BLaER1 treated with 17β-estradiol and CSF1 and Interleukin-3, amounts not matched to agents 10 nM and 100 nM (cell line): Measurements from ENCODE around the gene ATP1A2.
"Not testable (repeated sequence)": the region's sequence is repeated elsewhere in the genome, so short reads cannot be mapped to it uniquely, and the experiment has no call there.

Experiments
- H3K27ac ChIP-seq, 11 experiments: shearing (Covaris generic); formaldehyde crosslinking; 2 replicates each; pipeline ENCODE4 v1.8.1; 2022
- H3K27me3 ChIP-seq, 11 experiments: shearing (Covaris generic); formaldehyde crosslinking; 2 replicates each; pipeline ENCODE4 v1.8.1; 2022
- H3K36me3 ChIP-seq, 11 experiments: shearing (Covaris generic); formaldehyde crosslinking; 2 replicates each; pipeline ENCODE4 v1.8.1; 2022
- H3K4me1 ChIP-seq, 10 experiments: shearing (Covaris generic); formaldehyde crosslinking; 2 replicates each; pipeline ENCODE4 v1.8.1; 2022
- H3K4me2 ChIP-seq, 11 experiments: shearing (Covaris generic); formaldehyde crosslinking; 2 replicates each; pipeline ENCODE4 v1.8.1; 2022
- H3K4me3 ChIP-seq, 10 experiments: shearing (Covaris generic); formaldehyde crosslinking; 2 replicates each; pipeline ENCODE4 v1.8.1; 2022
- H3K9ac ChIP-seq, 11 experiments: shearing (Covaris generic); formaldehyde crosslinking; 2 replicates each; pipeline ENCODE4 v1.8.1; 2022
- H3K9me3 ChIP-seq, 11 experiments: shearing (Covaris generic); formaldehyde crosslinking; replicated peaks in 1 of 11; 2 replicates each; pipeline ENCODE4 v1.8.1; 2022
- H4K20me1 ChIP-seq, 11 experiments: shearing (Covaris generic); formaldehyde crosslinking; 2 replicates each; pipeline ENCODE4 v1.8.1; 2022
- Cebpa-rat ChIP-seq, 11 experiments: shearing (Covaris generic); IDR thresholded peaks; 2 replicates each; pipeline ENCODE4 v1.8.1; 2022

ATP1A2 gene

DNA sequence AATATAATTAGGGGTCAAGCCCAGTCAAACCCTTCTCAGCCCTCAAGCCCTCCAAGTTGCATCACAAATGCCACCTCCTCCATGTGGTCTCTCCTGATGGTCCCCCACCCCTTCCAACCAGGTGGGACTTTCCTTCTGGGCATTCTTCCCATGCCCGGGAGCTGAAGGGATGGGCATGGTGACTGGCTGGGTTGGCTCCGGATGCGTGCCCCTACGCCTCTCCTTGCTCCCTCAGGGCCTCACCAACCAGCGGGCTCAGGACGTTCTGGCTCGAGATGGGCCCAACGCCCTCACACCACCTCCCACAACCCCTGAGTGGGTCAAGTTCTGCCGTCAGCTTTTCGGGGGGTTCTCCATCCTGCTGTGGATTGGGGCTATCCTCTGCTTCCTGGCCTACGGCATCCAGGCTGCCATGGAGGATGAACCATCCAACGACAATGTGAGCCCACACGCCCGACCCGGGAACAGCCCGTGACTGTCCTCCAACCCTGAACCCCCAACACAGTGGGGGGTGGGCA is 7.5 kb downstream of the ATP1A2 start:
- Histone ChIP-seq H3K4me2 (no peak overlapping the region), H3K4me1 (peaks cover 4 to 10% (median 6%) of the 10 kb centered on the region in 10 experiments; a peak in 12 of 20 replicates), H3K9ac (no peak overlapping the region), H4K20me1 (no peaks in the 10 kb centered on the region), H3K27me3 (no peaks in the 10 kb centered on the region), H3K4me3 (no peak overlapping the region), H3K27ac (no peak overlapping the region), H3K9me3 (no peaks in the 10 kb centered on the region), H3K36me3 (no peaks in the 10 kb centered on the region)
- no peak for TF ChIP-seq Cebpa-rat (IDR thresholded peaks at IDR 0.05)

GRCh38 chr1:160123726-160124125 is 8.2 kb downstream of the ATP1A2 start:
- no peak overlapping the region for H3K9ac ChIP-seq
- no peaks in the 10 kb centered on the region for H4K20me1 ChIP-seq
- no peak overlapping the region for H3K27ac ChIP-seq
- H3K4me1 ChIP-seq = peaks cover 4 to 10% (median 6%) of the 10 kb centered on the region in 10 experiments; a peak in 12 of 20 replicates
- TF ChIP-seq Cebpa-rat (IDR thresholded peaks at IDR 0.05) = no peak
- H3K4me3 ChIP-seq = no peak overlapping the region
- H3K4me2 ChIP-seq = no peak overlapping the region
- no peaks in the 10 kb centered on the region for H3K36me3 ChIP-seq
- H3K9me3 ChIP-seq = no peaks in the 10 kb centered on the region
- H3K27me3 ChIP-seq = no peaks in the 10 kb centered on the region

DNA sequence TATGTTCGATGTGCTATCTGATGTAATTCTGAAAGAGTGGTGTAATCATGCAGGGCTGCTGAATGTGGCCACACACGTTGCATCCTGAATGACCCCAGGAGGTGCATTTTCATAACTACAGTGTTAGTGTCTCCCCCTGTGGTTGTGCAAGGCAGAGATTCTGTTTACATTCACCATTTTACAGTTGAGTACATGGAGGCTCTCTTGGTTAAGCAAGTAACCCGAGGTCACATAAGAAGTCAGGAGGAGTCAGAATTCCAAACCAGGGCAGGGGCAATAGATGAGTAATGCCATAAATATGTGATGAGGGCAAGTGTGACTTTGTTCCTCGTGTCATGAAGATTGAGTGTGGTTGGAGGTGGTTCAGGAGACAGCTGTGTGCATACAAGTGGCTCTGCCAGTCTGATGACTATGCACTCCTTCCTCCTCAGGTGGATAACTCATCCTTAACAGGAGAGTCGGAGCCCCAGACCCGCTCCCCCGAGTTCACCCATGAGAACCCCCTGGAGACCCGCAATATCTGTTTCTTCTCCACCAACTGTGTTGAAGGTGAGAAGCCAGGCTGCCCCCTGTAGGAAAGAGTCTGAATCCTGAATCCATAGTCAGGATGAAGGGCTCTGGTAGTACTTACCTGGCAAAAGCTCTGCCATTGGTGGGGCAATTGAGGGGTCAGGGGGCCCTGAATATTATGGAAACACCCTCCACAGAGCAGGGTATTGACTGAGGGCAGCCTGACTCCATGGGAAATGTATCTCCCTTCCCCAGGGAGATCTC is 9.3 kb downstream of the ATP1A2 start:
- Histone ChIP-seq H3K4me1 (no peaks in the 10 kb centered on the region), H3K9ac (no peak overlapping the region), H3K9me3 (no peaks in the 10 kb centered on the region), H3K4me2 (no peak overlapping the region), H3K27ac (no peak overlapping the region), H3K4me3 (no peak overlapping the region), H3K36me3 (no peaks in the 10 kb centered on the region), H4K20me1 (no peaks in the 10 kb centered on the region), H3K27me3 (no peaks in the 10 kb centered on the region)
- TF ChIP-seq Cebpa-rat (IDR thresholded peaks at IDR 0.05) = no peak

DNA sequence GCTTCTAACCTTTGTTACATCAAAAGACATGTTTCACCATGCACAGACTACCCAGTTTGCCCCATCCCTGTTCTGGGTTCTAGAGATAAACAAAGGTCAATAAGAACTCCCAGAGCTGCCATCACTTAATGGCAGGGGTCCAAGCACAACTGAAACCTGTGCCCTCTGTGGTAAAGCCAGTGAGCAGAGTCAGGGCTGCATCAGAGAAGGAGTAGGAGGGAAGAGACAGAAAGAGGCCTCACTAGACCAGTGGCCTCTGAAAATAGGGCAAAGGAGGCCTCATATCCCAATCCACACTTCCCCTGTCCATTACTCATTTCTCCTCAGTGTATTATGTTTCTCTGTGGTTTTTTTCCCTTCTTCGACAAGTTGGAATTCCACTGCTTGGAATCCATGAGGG is 10.2 kb downstream of the ATP1A2 start:
- Histone ChIP-seq H3K4me1 (no peaks in the 10 kb centered on the region), H3K9me3 (no peaks in the 10 kb centered on the region), H3K9ac (no peak overlapping the region), H3K36me3 (no peaks in the 10 kb centered on the region), H3K4me3 (no peak overlapping the region), H3K4me2 (no peak overlapping the region), H3K27me3 (no peaks in the 10 kb centered on the region), H4K20me1 (no peaks in the 10 kb centered on the region), H3K27ac (no peak overlapping the region)
- TF ChIP-seq Cebpa-rat (IDR thresholded peaks at IDR 0.05) = no peak

GRCh38 chr1:160126342-160126741 is 10.8 kb downstream of the ATP1A2 start:
- not testable (repeated sequence) for H3K36me3 ChIP-seq, H3K27ac ChIP-seq, H3K4me2 ChIP-seq, H3K27me3 ChIP-seq, H3K9me3 ChIP-seq, H3K4me3 ChIP-seq, H4K20me1 ChIP-seq, H3K4me1 ChIP-seq, H3K9ac ChIP-seq

DNA sequence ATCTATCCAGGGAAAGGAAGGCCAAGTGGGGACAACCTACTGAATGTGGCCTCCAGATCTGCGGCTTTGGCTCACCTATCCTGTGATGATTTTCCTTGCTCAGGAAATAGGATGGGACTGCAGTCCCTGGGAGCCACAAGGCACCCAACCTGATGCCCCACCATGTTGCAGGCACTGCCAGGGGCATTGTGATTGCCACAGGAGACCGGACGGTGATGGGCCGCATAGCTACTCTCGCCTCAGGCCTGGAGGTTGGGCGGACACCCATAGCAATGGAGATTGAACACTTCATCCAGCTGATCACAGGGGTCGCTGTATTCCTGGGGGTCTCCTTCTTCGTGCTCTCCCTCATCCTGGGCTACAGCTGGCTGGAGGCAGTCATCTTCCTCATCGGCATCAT is 11.8 kb downstream of the ATP1A2 start:
- Histone ChIP-seq H3K9ac (no peak overlapping the region), H3K36me3 (no peaks in the 10 kb centered on the region), H3K4me2 (no peak overlapping the region), H4K20me1 (no peaks in the 10 kb centered on the region), H3K27ac (no peak overlapping the region), H3K4me1 (no peaks in the 10 kb centered on the region), H3K9me3 (no peaks in the 10 kb centered on the region), H3K27me3 (no peaks in the 10 kb centered on the region), H3K4me3 (no peak overlapping the region)
- no peak for TF ChIP-seq Cebpa-rat (IDR thresholded peaks at IDR 0.05)

- Histone ChIP-seq H4K20me1 (no peaks in the 10 kb centered on the region), H3K4me3 (no peak overlapping the region), H3K9ac (no peak overlapping the region), H3K27me3 (no peaks in the 10 kb centered on the region), H3K4me2 (no peak overlapping the region), H3K36me3 (no peaks in the 10 kb centered on the region), H3K27ac (no peak overlapping the region), H3K9me3 (no peaks in the 10 kb centered on the region), H3K4me1 (no peaks in the 10 kb centered on the region)
- TF ChIP-seq Cebpa-rat (IDR thresholded peaks at IDR 0.05) = no peak
Measured at GRCh38 chr1:160127865-160128523, 12.4 kb downstream of the ATP1A2 start.

- no peak overlapping the region for H3K4me3 ChIP-seq
- H3K9ac ChIP-seq = no peak overlapping the region
- H3K9me3 ChIP-seq = no peaks in the 10 kb centered on the region
- H4K20me1 ChIP-seq = no peaks in the 10 kb centered on the region
- H3K4me2 ChIP-seq = no peak overlapping the region
- TF ChIP-seq Cebpa-rat (IDR thresholded peaks at IDR 0.05) = no peak
- H3K4me1 ChIP-seq = no peaks in the 10 kb centered on the region
- no peaks in the 10 kb centered on the region for H3K27me3 ChIP-seq
- no peak overlapping the region for H3K27ac ChIP-seq
- no peaks in the 10 kb centered on the region for H3K36me3 ChIP-seq
Measured at GRCh38 chr1:160128636-160129035, 13.1 kb downstream of the ATP1A2 start.

DNA sequence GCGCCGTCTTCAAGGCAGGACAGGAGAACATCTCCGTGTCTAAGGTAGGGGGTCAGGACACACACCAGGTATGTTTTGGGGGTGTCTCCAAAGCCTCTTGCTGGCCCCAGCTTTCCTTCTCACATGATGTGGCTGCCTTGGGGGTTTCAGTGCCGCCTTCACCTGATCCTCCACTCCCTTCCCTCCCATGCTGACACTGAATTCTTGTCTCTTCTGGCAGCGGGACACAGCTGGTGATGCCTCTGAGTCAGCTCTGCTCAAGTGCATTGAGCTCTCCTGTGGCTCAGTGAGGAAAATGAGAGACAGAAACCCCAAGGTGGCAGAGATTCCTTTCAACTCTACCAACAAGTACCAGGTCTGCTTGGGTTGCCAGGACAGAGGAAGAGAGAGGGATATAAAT is 13.5 kb downstream of the ATP1A2 start:
- no peak overlapping the region for H3K4me2 ChIP-seq
- no peaks in the 10 kb centered on the region for H3K4me1 ChIP-seq
- no peaks in the 10 kb centered on the region for H3K9me3 ChIP-seq
- no peak overlapping the region for H3K9ac ChIP-seq
- no peak for TF ChIP-seq Cebpa-rat (IDR thresholded peaks at IDR 0.05)
- H3K4me3 ChIP-seq = no peak overlapping the region
- H3K27ac ChIP-seq = no peak overlapping the region
- no peaks in the 10 kb centered on the region for H3K27me3 ChIP-seq
- no peaks in the 10 kb centered on the region for H3K36me3 ChIP-seq
- no peaks in the 10 kb centered on the region for H4K20me1 ChIP-seq

- TF ChIP-seq Cebpa-rat (IDR thresholded peaks at IDR 0.05) = no peak
- H3K9ac ChIP-seq = no peak overlapping the region
- H3K4me1 ChIP-seq = peaks cover 0 to 4% (median 0%) of the 10 kb centered on the region in 10 experiments; a peak in 1 of 20 replicates
- no peak overlapping the region for H3K4me3 ChIP-seq
- H3K27ac ChIP-seq = no peak overlapping the region
- H3K36me3 ChIP-seq = no peaks in the 10 kb centered on the region
- H3K4me2 ChIP-seq = no peak overlapping the region
- H4K20me1 ChIP-seq = no peaks in the 10 kb centered on the region
- H3K9me3 ChIP-seq = no peaks in the 10 kb centered on the region
- no peaks in the 10 kb centered on the region for H3K27me3 ChIP-seq
Measured at GRCh38 chr1:160129558-160129957, 14.0 kb downstream of the ATP1A2 start.
